ENCODE data around the gene RNPS1. TPM values are rescaled to one million over a fixed set of nuclear protein-coding genes. Genes with fewer than 3 reads are reported as not detected.

The RNPS1 gene
- total and polyA plus RNA-seq, 9 of the 15 experiments (the other 6 are each of a cell fraction or from before 2014, with no cell fraction given) = 44.9 to 338 (median 202) TPM

DNA sequence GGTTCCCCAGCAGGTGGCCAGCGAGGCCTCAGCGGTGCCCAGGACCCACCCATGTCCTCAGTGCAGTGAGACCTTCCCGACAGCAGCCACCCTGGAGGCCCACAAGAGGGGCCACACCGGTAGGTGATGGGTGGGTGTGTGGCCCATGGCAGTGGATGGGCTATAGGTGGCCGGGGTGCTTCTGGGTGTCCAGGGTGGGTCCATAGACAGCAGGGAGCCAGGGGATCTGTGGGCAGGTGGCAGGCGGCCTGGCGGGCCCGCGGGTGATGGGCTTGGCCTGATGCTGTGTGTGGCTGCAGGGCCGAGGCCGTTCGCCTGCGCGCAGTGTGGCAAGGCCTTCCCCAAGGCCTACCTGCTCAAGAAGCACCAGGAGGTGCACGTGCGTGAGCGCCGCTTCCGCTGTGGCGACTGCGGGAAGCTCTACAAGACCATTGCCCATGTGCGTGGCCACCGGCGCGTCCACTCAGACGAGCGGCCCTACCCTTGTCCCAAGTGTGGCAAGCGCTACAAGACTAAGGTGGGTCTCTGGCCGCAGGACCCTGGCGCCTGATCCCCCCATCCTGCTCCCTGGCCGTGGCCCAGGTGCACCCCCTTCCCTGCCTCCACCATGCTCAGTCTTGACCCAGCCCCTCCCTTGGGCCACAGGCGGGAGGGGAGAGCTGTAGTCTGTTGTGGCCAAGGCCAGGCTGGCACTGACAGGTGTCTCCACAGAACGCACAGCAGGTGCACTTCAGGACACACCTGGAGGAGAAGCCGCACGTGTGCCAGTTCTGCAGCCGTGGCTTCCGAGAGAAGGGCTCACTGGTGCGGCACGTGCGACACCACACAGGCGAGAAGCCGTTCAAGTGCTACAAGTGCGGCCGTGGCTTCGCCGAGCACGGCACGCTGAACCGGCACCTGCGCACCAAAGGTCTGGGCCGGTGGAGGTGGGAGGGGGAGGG is 33.8 kb downstream of the RNPS1 start (continued):
- TF ChIP-seq, protein P1, sequence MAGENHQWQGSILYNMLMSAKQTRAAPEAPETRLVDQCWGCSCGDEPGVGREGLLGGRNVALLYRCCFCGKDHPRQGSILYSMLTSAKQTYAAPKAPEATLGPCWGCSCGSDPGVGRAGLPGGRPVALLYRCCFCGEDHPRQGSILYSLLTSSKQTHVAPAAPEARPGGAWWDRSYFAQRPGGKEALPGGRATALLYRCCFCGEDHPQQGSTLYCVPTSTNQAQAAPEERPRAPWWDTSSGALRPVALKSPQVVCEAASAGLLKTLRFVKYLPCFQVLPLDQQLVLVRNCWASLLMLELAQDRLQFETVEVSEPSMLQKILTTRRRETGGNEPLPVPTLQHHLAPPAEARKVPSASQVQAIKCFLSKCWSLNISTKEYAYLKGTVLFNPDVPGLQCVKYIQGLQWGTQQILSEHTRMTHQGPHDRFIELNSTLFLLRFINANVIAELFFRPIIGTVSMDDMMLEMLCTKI (IDR thresholded peaks at IDR 0.05; ENCODE audit: partially characterized antibody) = no peak
- peak; percentile 73 for TF ChIP-seq FIP1L1 (IDR thresholded peaks at IDR 0.05; ENCODE audit: low read depth, low read length, poor library complexity, severe bottlenecking)
- TF ChIP-seq, protein P2, sequence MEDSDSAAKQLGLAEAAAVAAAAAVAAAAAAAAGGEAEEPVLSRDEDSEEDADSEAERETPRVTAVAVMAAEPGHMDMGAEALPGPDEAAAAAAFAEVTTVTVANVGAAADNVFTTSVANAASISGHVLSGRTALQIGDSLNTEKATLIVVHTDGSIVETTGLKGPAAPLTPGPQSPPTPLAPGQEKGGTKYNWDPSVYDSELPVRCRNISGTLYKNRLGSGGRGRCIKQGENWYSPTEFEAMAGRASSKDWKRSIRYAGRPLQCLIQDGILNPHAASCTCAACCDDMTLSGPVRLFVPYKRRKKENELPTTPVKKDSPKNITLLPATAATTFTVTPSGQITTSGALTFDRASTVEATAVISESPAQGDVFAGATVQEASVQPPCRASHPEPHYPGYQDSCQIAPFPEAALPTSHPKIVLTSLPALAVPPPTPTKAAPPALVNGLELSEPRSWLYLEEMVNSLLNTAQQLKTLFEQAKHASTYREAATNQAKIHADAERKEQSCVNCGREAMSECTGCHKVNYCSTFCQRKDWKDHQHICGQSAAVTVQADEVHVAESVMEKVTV (CRISPR knock-in tag; IDR thresholded peaks at IDR 0.05) = no peak
- TF ChIP-seq ZNF644 (tag; IDR thresholded peaks at IDR 0.05; ENCODE audit: low read depth) = no peak
- no peak for TF ChIP-seq ILK (tag; IDR thresholded peaks at IDR 0.05; ENCODE audit: borderline replicate concordance, low read depth)
- no peak for TF ChIP-seq NCOA1 (IDR thresholded peaks at IDR 0.05; ENCODE audit: low read depth)
- TF ChIP-seq BRF1 (IDR thresholded peaks at IDR 0.05; ENCODE audit: borderline replicate concordance, extremely low read depth, insufficient read length) = no peak
- no peak for TF ChIP-seq NUFIP1 (IDR thresholded peaks at IDR 0.05; ENCODE audit: partially characterized antibody)
- TF ChIP-seq, protein P3, sequence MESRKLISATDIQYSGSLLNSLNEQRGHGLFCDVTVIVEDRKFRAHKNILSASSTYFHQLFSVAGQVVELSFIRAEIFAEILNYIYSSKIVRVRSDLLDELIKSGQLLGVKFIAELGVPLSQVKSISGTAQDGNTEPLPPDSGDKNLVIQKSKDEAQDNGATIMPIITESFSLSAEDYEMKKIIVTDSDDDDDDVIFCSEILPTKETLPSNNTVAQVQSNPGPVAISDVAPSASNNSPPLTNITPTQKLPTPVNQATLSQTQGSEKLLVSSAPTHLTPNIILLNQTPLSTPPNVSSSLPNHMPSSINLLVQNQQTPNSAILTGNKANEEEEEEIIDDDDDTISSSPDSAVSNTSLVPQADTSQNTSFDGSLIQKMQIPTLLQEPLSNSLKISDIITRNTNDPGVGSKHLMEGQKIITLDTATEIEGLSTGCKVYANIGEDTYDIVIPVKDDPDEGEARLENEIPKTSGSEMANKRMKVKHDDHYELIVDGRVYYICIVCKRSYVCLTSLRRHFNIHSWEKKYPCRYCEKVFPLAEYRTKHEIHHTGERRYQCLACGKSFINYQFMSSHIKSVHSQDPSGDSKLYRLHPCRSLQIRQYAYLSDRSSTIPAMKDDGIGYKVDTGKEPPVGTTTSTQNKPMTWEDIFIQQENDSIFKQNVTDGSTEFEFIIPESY (CRISPR knock-in tag; IDR thresholded peaks at IDR 0.05) = peak; percentile 49; the same call in 1 of the 2 replicates
- no peak for TF ChIP-seq RBM39 (optimal IDR thresholded peaks at IDR 0.05; ENCODE audit: low read depth, low read length)
- TF ChIP-seq SMARCC2 (IDR thresholded peaks at IDR 0.05; ENCODE audit: low read depth) = no peak
- TF ChIP-seq, protein P4, sequence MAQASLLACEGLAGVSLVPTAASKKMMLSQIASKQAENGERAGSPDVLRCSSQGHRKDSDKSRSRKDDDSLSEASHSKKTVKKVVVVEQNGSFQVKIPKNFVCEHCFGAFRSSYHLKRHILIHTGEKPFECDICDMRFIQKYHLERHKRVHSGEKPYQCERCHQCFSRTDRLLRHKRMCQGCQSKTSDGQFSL (CRISPR knock-in tag; IDR thresholded peaks at IDR 0.05) = no peak
- TF ChIP-seq, protein P4 (tag; IDR thresholded peaks at IDR 0.05) = no peak
- TF ChIP-seq, protein P5, sequence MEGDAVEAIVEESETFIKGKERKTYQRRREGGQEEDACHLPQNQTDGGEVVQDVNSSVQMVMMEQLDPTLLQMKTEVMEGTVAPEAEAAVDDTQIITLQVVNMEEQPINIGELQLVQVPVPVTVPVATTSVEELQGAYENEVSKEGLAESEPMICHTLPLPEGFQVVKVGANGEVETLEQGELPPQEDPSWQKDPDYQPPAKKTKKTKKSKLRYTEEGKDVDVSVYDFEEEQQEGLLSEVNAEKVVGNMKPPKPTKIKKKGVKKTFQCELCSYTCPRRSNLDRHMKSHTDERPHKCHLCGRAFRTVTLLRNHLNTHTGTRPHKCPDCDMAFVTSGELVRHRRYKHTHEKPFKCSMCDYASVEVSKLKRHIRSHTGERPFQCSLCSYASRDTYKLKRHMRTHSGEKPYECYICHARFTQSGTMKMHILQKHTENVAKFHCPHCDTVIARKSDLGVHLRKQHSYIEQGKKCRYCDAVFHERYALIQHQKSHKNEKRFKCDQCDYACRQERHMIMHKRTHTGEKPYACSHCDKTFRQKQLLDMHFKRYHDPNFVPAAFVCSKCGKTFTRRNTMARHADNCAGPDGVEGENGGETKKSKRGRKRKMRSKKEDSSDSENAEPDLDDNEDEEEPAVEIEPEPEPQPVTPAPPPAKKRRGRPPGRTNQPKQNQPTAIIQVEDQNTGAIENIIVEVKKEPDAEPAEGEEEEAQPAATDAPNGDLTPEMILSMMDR (IDR thresholded peaks at IDR 0.05 in 2 of 3, conservative IDR thresholded peaks at IDR 0.05 in 1 of 3; ENCODE audit: insufficient read depth in 2 of 3, low read depth in 1 of 3, low read length in 3 of 3) = no peak
- no peak for TF ChIP-seq ZC3H8 (IDR thresholded peaks at IDR 0.05)
- TF ChIP-seq RBFOX2 (IDR thresholded peaks at IDR 0.05; ENCODE audit: low read depth, low read length) = peak; percentile 57
- no peak for TF ChIP-seq ZNF217 (CRISPR knock-in tag; IDR thresholded peaks at IDR 0.05)
- TF ChIP-seq ZNF764 (CRISPR knock-in tag; IDR thresholded peaks at IDR 0.05; ENCODE audit: low read depth) = no peak
- TF ChIP-seq ZKSCAN1 (IDR thresholded peaks at IDR 0.05; ENCODE audit: low read depth, low read length) = peak; percentile 67; the same call in 1 of the 2 replicates

Data from K562 (cell line).